ENCODE measurements around the gene CHCHD6. TPM values are rescaled to one million over a fixed set of nuclear protein-coding genes. Genes with fewer than 3 reads are reported as not detected.

The CHCHD6 gene
- total and polyA plus RNA-seq, 4 donors: 12.1 to 22.6 (median 17.5) TPM

DNA sequence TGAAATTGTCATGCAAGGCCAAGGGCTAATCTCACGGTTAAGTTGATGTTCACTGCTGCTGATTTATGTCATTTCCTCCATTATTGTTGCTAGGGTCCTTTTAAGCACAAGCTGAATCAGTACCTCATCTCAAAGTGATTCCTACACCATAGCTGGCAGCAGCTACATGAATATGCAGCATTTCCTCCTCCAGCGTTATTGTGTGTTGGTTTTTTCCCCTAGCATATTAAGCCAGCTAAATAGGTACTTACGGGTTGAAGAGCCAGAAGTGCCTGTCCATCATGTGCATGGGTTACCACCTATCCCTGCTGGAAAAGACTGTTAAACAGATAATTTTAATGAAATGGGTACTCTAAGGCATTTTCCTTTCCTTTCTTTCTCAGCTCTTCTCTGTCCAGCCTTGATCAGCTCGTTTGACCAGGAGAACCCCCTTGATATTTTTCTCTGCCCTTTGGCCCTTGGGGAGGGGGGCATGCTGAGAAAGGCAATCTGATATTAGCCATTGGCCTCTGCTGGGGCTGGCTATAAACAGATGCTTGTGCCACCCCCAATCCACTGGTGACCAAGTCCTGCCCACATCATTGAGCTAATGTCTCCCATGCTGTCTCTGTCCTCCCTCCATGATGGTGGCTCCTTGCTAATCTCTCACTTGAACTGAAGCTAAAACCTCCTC, 163.3 kb downstream of the CHCHD6 start:
- DNase-seq (no peak), ATAC-seq (ENCODE audit: insufficient read depth, low FRiP score) (no peak)
- TF ChIP-seq, protein P1, sequence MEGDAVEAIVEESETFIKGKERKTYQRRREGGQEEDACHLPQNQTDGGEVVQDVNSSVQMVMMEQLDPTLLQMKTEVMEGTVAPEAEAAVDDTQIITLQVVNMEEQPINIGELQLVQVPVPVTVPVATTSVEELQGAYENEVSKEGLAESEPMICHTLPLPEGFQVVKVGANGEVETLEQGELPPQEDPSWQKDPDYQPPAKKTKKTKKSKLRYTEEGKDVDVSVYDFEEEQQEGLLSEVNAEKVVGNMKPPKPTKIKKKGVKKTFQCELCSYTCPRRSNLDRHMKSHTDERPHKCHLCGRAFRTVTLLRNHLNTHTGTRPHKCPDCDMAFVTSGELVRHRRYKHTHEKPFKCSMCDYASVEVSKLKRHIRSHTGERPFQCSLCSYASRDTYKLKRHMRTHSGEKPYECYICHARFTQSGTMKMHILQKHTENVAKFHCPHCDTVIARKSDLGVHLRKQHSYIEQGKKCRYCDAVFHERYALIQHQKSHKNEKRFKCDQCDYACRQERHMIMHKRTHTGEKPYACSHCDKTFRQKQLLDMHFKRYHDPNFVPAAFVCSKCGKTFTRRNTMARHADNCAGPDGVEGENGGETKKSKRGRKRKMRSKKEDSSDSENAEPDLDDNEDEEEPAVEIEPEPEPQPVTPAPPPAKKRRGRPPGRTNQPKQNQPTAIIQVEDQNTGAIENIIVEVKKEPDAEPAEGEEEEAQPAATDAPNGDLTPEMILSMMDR (IDR thresholded peaks at IDR 0.05; ENCODE audit: control extremely low read depth, extremely low read depth): no peak

DNA sequence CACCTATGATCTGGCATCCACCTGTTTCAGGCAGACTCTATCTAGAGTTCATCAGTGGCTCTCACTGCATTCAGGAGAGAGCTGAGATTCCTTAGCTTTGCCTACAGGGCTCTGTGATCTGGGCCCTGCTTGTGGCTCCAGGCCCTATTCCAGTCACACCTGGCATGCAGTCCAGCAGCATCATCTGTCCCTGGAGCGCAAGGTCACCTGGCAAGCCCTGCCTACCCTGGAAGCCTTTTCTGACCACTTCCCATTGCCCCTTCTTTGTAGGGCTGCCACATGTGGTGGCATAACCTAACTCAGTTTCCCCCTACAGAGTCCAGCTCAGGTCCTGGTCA, 163.8 kb downstream of the CHCHD6 start:
- DNase-seq (no peak), ATAC-seq (ENCODE audit: insufficient read depth, low FRiP score) (no peak)
- TF ChIP-seq, protein P1 (IDR thresholded peaks at IDR 0.05; ENCODE audit: control extremely low read depth, extremely low read depth): no peak
- Histone ChIP-seq H3K9me3 (ENCODE audit: control insufficient read depth in 4 of 4, insufficient read depth in 3 of 4, low read length in 3 of 4) (no peaks in the 10 kb centered on the region), H3K36me3 (ENCODE audit: control insufficient read depth in 4 of 4, insufficient read depth in 4 of 4, low read length in 4 of 4) (no peaks in the 10 kb centered on the region), H3K27me3 (ENCODE audit: control insufficient read depth in 3 of 3, insufficient read depth in 3 of 3, low read length in 2 of 3) (no peaks in the 10 kb centered on the region), H3K27ac (ENCODE audit: low read depth in 1 of 2, low read length in 1 of 2) (no peak overlapping the region), H3K4me3 (no peak overlapping the region), H3K9ac (ENCODE audit: insufficient read depth in 1 of 2, low read length in 2 of 2) (no peak overlapping the region), H3K4me1 (ENCODE audit: control insufficient read depth in 5 of 5, insufficient read depth in 5 of 5, low read length in 5 of 5) (peaks cover 0 to 6% (median 0%) of the 10 kb centered on the region in 5 donors)
- 98 to 100% methylated on average over 1 of the region's 1 CpG for WGBS, 2 donors

More for the DNA sequence above, 163.3 kb downstream of the CHCHD6 start:
- Histone ChIP-seq H3K9ac (ENCODE audit: insufficient read depth in 1 of 2, low read length in 2 of 2) (no peak overlapping the region), H3K4me1 (ENCODE audit: control insufficient read depth in 5 of 5, insufficient read depth in 5 of 5, low read length in 5 of 5) (peaks cover 0 to 6% (median 0%) of the 10 kb centered on the region in 5 donors), H3K4me3 (no peak overlapping the region), H3K27ac (ENCODE audit: low read depth in 1 of 2, low read length in 1 of 2) (no peak overlapping the region), H3K27me3 (ENCODE audit: control insufficient read depth in 3 of 3, insufficient read depth in 3 of 3, low read length in 2 of 3) (no peaks in the 10 kb centered on the region), H3K9me3 (ENCODE audit: control insufficient read depth in 4 of 4, insufficient read depth in 3 of 4, low read length in 3 of 4) (no peaks in the 10 kb centered on the region), H3K36me3 (ENCODE audit: control insufficient read depth in 4 of 4, insufficient read depth in 4 of 4, low read length in 4 of 4) (no peaks in the 10 kb centered on the region)
- WGBS, 2 donors: 79 to 86% methylated on average over 4 of the region's 4 CpGs

DNA sequence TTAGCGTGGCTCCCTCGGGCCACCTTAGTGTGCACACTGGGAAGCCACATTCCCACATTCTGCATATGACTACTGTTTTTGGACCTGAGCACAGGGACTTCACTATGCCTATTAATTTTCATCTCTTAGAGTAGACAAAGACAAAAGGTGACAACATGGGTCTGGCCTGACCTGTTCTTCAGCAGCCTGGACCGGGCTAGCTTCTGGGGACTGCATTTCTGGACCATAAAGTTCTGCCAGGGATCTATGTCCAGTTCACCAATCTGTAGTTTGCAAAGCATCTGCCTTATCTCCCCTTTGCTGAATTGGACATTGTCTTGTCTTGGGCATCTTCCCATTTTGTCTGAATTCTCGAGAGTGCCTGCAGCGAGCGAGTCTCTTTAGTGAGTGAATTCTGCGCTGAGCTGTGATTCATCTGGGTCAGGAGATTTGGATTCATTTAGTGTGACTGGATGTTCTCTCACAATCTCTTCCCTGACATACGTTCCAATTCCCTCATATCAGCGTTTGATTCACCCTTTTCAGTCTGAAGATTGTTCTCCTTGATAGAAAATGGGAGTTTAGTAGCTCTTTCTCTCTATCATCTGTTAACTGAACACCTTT, 166.7 kb downstream of the CHCHD6 start:
- peaks cover 0 to 6% (median 0%) of the 10 kb centered on the region in 5 donors for H3K4me1 ChIP-seq (ENCODE audit: control insufficient read depth in 5 of 5, insufficient read depth in 5 of 5, low read length in 5 of 5)
- H3K27ac ChIP-seq (ENCODE audit: low read depth in 1 of 2, low read length in 1 of 2): no peak overlapping the region
- TF ChIP-seq, protein P1 (IDR thresholded peaks at IDR 0.05; ENCODE audit: control extremely low read depth, extremely low read depth): no peak
- ATAC-seq (ENCODE audit: insufficient read depth, low FRiP score) (no peak), DNase-seq (no peak)
- H3K9ac ChIP-seq (ENCODE audit: insufficient read depth in 1 of 2, low read length in 2 of 2): no peak overlapping the region
- no peaks in the 10 kb centered on the region for H3K36me3 ChIP-seq (ENCODE audit: control insufficient read depth in 4 of 4, insufficient read depth in 4 of 4, low read length in 4 of 4)
- no peaks in the 10 kb centered on the region for H3K27me3 ChIP-seq (ENCODE audit: control insufficient read depth in 3 of 3, insufficient read depth in 3 of 3, low read length in 2 of 3)
- H3K4me3 ChIP-seq: no peak overlapping the region
- 94 to 96% methylated on average over 9 of the region's 9 CpGs for WGBS, 2 donors
- no peaks in the 10 kb centered on the region for H3K9me3 ChIP-seq (ENCODE audit: control insufficient read depth in 4 of 4, insufficient read depth in 3 of 4, low read length in 3 of 4)
